Esophagus (tissue), 2 donors: Measurements from ENCODE around the gene MAP3K2. TPM values are rescaled to one million over a fixed set of nuclear protein-coding genes. Genes with fewer than 3 reads are reported as not detected.

ENCODE experiments used
- H3K27ac ChIP-seq, 2 donors: one replicate each; pipeline ENCODE4 v1.5.1; 2013; ENCODE audit warnings: low read depth in 2 of 2, mild to moderate bottlenecking in 2 of 2, inconsistent platforms in 1 of 2, low read length in 1 of 2, moderate library complexity in 1 of 2
- H3K27me3 ChIP-seq, 2 donors: one replicate each; pipeline ENCODE4 v1.6.1; 2013; ENCODE audit warnings: low read length in 2 of 2, control low read depth in 1 of 2, mild to moderate bottlenecking in 1 of 2; ENCODE audit not compliant: insufficient read depth in 2 of 2, control insufficient read depth in 1 of 2
- H3K36me3 ChIP-seq, 2 donors: one replicate each; pipeline ENCODE4 v1.6.1; 2013; ENCODE audit warnings: low read length in 1 of 2; ENCODE audit not compliant: control insufficient read depth in 2 of 2, insufficient read depth in 2 of 2
- H3K4me1 ChIP-seq, 2 donors: one replicate each; pipeline ENCODE4 v1.6.1; 2013; ENCODE audit warnings: low read length in 1 of 2; ENCODE audit not compliant: control insufficient read depth in 2 of 2, insufficient read depth in 2 of 2
- H3K4me3 ChIP-seq, 2 donors: one replicate each; pipeline ENCODE4 v1.5.1; 2013; ENCODE audit warnings: low read length in 2 of 2, mild to moderate bottlenecking in 2 of 2, low read depth in 1 of 2, moderate library complexity in 1 of 2
- H3K9me3 ChIP-seq, 2 donors: one replicate each; pipeline ENCODE4 v1.6.1; 2013; ENCODE audit warnings: mild to moderate bottlenecking in 2 of 2, low read depth in 1 of 2, low read length in 1 of 2, moderate library complexity in 1 of 2; ENCODE audit not compliant: control insufficient read depth in 2 of 2, insufficient read depth in 1 of 2
- WGBS, 2 donors: extraction: QIAGEN DNeasy Blood & Tissue Kit; methylation state at CpG; one replicate each; pipeline ENCODE4 v1.1.7; 2013; 5-methylcytosine and 5-hydroxymethylcytosine counted together
- polyA plus RNA-seq, 2 donors: library from polyadenylated mRNA; stranded (reverse); fragments of 200-250 nt; gene quantifications; one replicate each; pipeline ENCODE4 v1.2.3, GENCODE V29; 2013
- donor health status: healthy with polysubstance abuse.
- donor health status: Bipolar disorder and iron deficiency.

Gene MAP3K2
- polyA plus RNA-seq, 2 donors = 3.5 TPM

- Histone ChIP-seq H3K36me3 (no peaks in the 10 kb centered on the region), H3K4me3 (no peak overlapping the region), H3K9me3 (no peaks in the 10 kb centered on the region), H3K4me1 (peaks cover 5 to 6% of the 10 kb centered on the region in 2 donors), H3K27me3 (peaks cover 0 to 3% of the 10 kb centered on the region in 2 donors), H3K27ac (no peak overlapping the region)
- 72 to 76% methylated on average over 16 of the region's 16 CpGs for WGBS, 2 donors
Measured at GRCh38 chr2:127421871-127422558, 34.2 kb upstream of the MAP3K2 start.

GRCh38 chr2:127421116-127421800, 33.5 kb upstream of the MAP3K2 start:
- Histone ChIP-seq H3K4me1 (peaks cover 7 to 11% of the 10 kb centered on the region in 2 donors), H3K9me3 (no peaks in the 10 kb centered on the region), H3K27ac (no peak overlapping the region), H3K4me3 (no peak overlapping the region), H3K36me3 (no peaks in the 10 kb centered on the region), H3K27me3 (peaks cover 0 to 3% of the 10 kb centered on the region in 2 donors)
- WGBS, 2 donors = 89 to 90% methylated on average over 15 of the region's 15 CpGs

GRCh38 chr2:127420039-127420864, 32.5 kb upstream of the MAP3K2 start:
- WGBS, 2 donors = 65 to 70% methylated on average over 8 of the region's 8 CpGs
- no peaks in the 10 kb centered on the region for H3K36me3 ChIP-seq
- peaks cover 0 to 3% of the 10 kb centered on the region in 2 donors for H3K27me3 ChIP-seq
- H3K27ac ChIP-seq = no peak overlapping the region
- no peak overlapping the region for H3K4me3 ChIP-seq
- H3K9me3 ChIP-seq = no peaks in the 10 kb centered on the region
- peaks cover 11 to 14% of the 10 kb centered on the region in 2 donors for H3K4me1 ChIP-seq

- 84 to 87% methylated on average over 15 of the region's 15 CpGs for WGBS, 2 donors
- H3K4me3 ChIP-seq = no peak overlapping the region
- H3K27ac ChIP-seq = no peak overlapping the region
- peaks cover 0 to 3% of the 10 kb centered on the region in 2 donors for H3K27me3 ChIP-seq
- H3K9me3 ChIP-seq = no peaks in the 10 kb centered on the region
- H3K36me3 ChIP-seq = no peaks in the 10 kb centered on the region
- peaks cover 11 to 14% of the 10 kb centered on the region in 2 donors for H3K4me1 ChIP-seq
Measured at GRCh38 chr2:127419448-127420038, 31.8 kb upstream of the MAP3K2 start.

- 92 to 94% methylated on average over 4 of the region's 4 CpGs for WGBS, 2 donors
- Histone ChIP-seq H3K36me3 (no peaks in the 10 kb centered on the region), H3K27me3 (peaks cover 0 to 3% of the 10 kb centered on the region in 2 donors), H3K4me3 (no peak overlapping the region), H3K9me3 (no peaks in the 10 kb centered on the region), H3K4me1 (peaks cover 11 to 14% of the 10 kb centered on the region in 2 donors), H3K27ac (no peak overlapping the region)
Measured at GRCh38 chr2:127419112-127419430, 31.3 kb upstream of the MAP3K2 start.

GRCh38 chr2:127418300-127419111, 30.7 kb upstream of the MAP3K2 start, which contains the start of gene PROC:
PROC (plus strand) TSS chr2:127418427; CDS start chr2:127419943, 1,516 bp downstream.
- Histone ChIP-seq H3K4me3 (no peak within 1 kb of the TSS), H3K27ac (no peak within 1 kb of the TSS), H3K36me3 (no peaks in the 10 kb centered on the region), H3K27me3 (peaks cover 0 to 3% of the 10 kb centered on the region in 2 donors), H3K4me1 (peaks cover 10 to 13% of the 10 kb centered on the region in 2 donors), H3K9me3 (no peaks in the 10 kb centered on the region)
- 88 to 90% methylated on average over 16 of the region's 16 CpGs for WGBS, 2 donors

- WGBS, 2 donors = 87 to 93% methylated on average over 8 of the region's 8 CpGs
- H3K4me3 ChIP-seq = no peak overlapping the region
- H3K27ac ChIP-seq = no peak overlapping the region
- no peaks in the 10 kb centered on the region for H3K36me3 ChIP-seq
- no peaks in the 10 kb centered on the region for H3K9me3 ChIP-seq
- H3K4me1 ChIP-seq = peaks cover 6 to 8% of the 10 kb centered on the region in 2 donors
- no peaks in the 10 kb centered on the region for H3K27me3 ChIP-seq
Measured at GRCh38 chr2:127417406-127417805, 29.6 kb upstream of the MAP3K2 start.

GRCh38 chr2:127416506-127417001, 28.8 kb upstream of the MAP3K2 start:
- WGBS, 2 donors = 26 to 29% methylated on average over 3 to 4 of the region's 4 CpGs
- H3K4me1 ChIP-seq = peaks cover 6 to 8% of the 10 kb centered on the region in 2 donors
- no peaks in the 10 kb centered on the region for H3K9me3 ChIP-seq
- H3K4me3 ChIP-seq = peak overlapping the region; percentile 44 to 49
- H3K27ac ChIP-seq = no peak overlapping the region
- no peaks in the 10 kb centered on the region for H3K27me3 ChIP-seq
- no peaks in the 10 kb centered on the region for H3K36me3 ChIP-seq
